ENCODE results near the gene PDGFB. TPM values are rescaled to one million over a fixed set of nuclear protein-coding genes. Genes with fewer than 3 reads are reported as not detected.

Gene PDGFB
- total and polyA plus RNA-seq, 9 of the 15 experiments (the other 6 are each of a cell fraction or from before 2014, with no cell fraction given), result 0.07 to 4.0 (median 0.48) TPM; not detected in 1

- no peak overlapping the region for H3K27ac ChIP-seq (ENCODE audit: extremely low read depth, low read depth, low read length)
- H3K9ac ChIP-seq (ENCODE audit: insufficient read depth in 1 of 2, low read depth in 2 of 2, low read length in 2 of 2), result no peak overlapping the region
- H3K79me2 ChIP-seq (ENCODE audit: control insufficient read depth, insufficient read depth, low read length), result no peaks in the 10 kb centered on the region
- ATAC-seq (no peak), FAIRE-seq (no peak), DNase-seq (ENCODE audit: extremely low read depth in 1 of 4, low spot score in 3 of 4) (peak in 1 of 4 experiments; percentile 7)
- WGBS (ENCODE audit: insufficient coverage, low coverage, missing lambda C conversion rate), result 27% methylated on average over 11 of the region's 11 CpGs
- no peaks in the 10 kb centered on the region for H3K9me3 ChIP-seq (replicated peaks; ENCODE audit: control insufficient read depth, insufficient read depth, low read depth, low read length)
- CTCF ChIA-PET (ENCODE audit: low intra/inter-chr PET ratio), result no interaction called here
- TF ChIP-seq KDM2B (CRISPR knock-in tag; IDR thresholded peaks at IDR 0.05) (no peak), POLR3G (IDR thresholded peaks at IDR 0.05; ENCODE audit: extremely low read depth, insufficient read length, insufficient replicate concordance) (no peak), ZNF224 (CRISPR knock-in tag; IDR thresholded peaks at IDR 0.05) (no peak), VEZF1 (CRISPR knock-in tag; IDR thresholded peaks at IDR 0.05) (no peak), PRPF4 (IDR thresholded peaks at IDR 0.05; ENCODE audit: insufficient read depth, low read depth, low read length, poor library complexity, severe bottlenecking) (no peak), ZNF518B (CRISPR knock-in tag; IDR thresholded peaks at IDR 0.05) (no peak), PTBP1 (IDR thresholded peaks at IDR 0.05; ENCODE audit: low read depth, low read length) (no peak), ATF1 (CRISPR knock-in tag; IDR thresholded peaks at IDR 0.05) (no peak), ATF1 (tag; IDR thresholded peaks at IDR 0.05) (no peak), ZNF316 (IDR thresholded peaks at IDR 0.05) (no peak)
- H3K4me3 ChIP-seq, result no peak overlapping the region
- no TSS peak for BruUV-seq (replicated peaks)
- peaks cover 9 to 14% of the 10 kb centered on the region in 2 experiments; a peak in 3 of 5 replicates for H3K4me1 ChIP-seq (replicated peaks in 1 of 2; ENCODE audit: control insufficient read depth in 2 of 2, insufficient read depth in 2 of 2, low read length in 2 of 2)
- H3K36me3 ChIP-seq (ENCODE audit: control insufficient read depth, insufficient read depth, low read length), result no peaks in the 10 kb centered on the region
- H3K27me3 ChIP-seq (ENCODE audit: control insufficient read depth in 2 of 2, insufficient read depth in 2 of 2, low read length in 2 of 2), result no peaks in the 10 kb centered on the region
- no peaks in the 10 kb centered on the region for H3K9me1 ChIP-seq (ENCODE audit: control insufficient read depth, insufficient read depth, low read length)
- no peak overlapping the region for H3K4me2 ChIP-seq (ENCODE audit: insufficient read depth, low read length)
- POLR2A ChIA-PET, result interaction anchor here (0.8 kb wide), 1 partner anchor 8 kb away, joined by 3 read pairs; no protein-coding TSS in a partner anchor
- in situ Hi-C loops (cut with MboI), result no loop called here
- intact Hi-C loops (cut with micrococcal nuclease), result no loop called here
- H4K20me1 ChIP-seq (replicated peaks; ENCODE audit: control insufficient read depth, insufficient read depth, low read length), result no peaks in the 10 kb centered on the region
- no peak overlapping the region for H2AFZ ChIP-seq (ENCODE audit: low read depth, low read length)
Observed at GRCh38 chr22:39208013-39208680, 36.6 kb downstream of the PDGFB start.

All from K562 (cell line).